B cell (primary cell): Measurements from ENCODE around the gene CABCOCO1. TPM values are rescaled to one million over a fixed set of nuclear protein-coding genes. Genes with fewer than 3 reads are reported as not detected.

Experiments used
- ATAC-seq: fragments of 200-7000 bp; cut with Tn5 transposase; one replicate; pipeline ENCODE4 v1.10.0; 2021; ENCODE audit warnings: low read depth, mild to moderate bottlenecking, moderate number of reproducible peaks, moderate library complexity
- CTCF ChIA-PET: fragments of 350-600 bp; sonication (Branson Sonifier 250); formaldehyde crosslinking; loops from one replicate; lab custom pipeline; 2021; ENCODE audit warnings: antibody characterized with exemption, inconsistent platforms; lab: Charles Lee
- POLR2A ChIA-PET: fragments of 350-600 bp; sonication (Branson Sonifier 250); formaldehyde crosslinking; loops from one replicate; lab custom pipeline; 2021; ENCODE audit warnings: antibody characterized with exemption; lab: Charles Lee
- DNase-seq: peaks from one replicate; pipeline ENCODE4 v3.0.0; 2013
- H2AFZ ChIP-seq: 2 replicates; pipeline ENCODE4 v1.6.1; 2012; ENCODE audit warnings: mild to moderate bottlenecking, low read depth, low read length; ENCODE audit not compliant: insufficient read depth, poor library complexity, severe bottlenecking
- H3K27ac ChIP-seq, 2 donors: 1 replicate in 1 of 2; 2 replicates in 1 of 2; pipeline ENCODE4 v1.5.1; 2012 to 2013; ENCODE audit warnings: low read length in 2 of 2, mild to moderate bottlenecking in 2 of 2, moderate library complexity in 1 of 2
- H3K27me3 ChIP-seq, 4 experiments: fragments of 200-600 bp in 1 of 4; sonication (generic) in 1 of 4; replicated peaks in 1 of 4; 1 replicate in 2 of 4; 2 replicates in 2 of 4; pipeline versions ENCODE4 v1.6.1 to v1.7.0; 2013 to 2016; ENCODE audit warnings: low read length in 3 of 4, mild to moderate bottlenecking in 2 of 4, mixed read lengths in 1 of 4, moderate library complexity in 1 of 4; ENCODE audit not compliant: insufficient read depth in 4 of 4, control insufficient read depth in 3 of 4; ENCODE audit errors: control extremely low read depth in 1 of 4
- H3K36me3 ChIP-seq, 2 experiments: replicated peaks in 1 of 2; 1 replicate in 1 of 2; 2 replicates in 1 of 2; pipeline versions ENCODE4 v1.6.1 to v1.7.1; 2013; ENCODE audit warnings: low read length in 1 of 2; ENCODE audit not compliant: insufficient read depth in 2 of 2, control insufficient read depth in 1 of 2; ENCODE audit errors: control extremely low read depth in 1 of 2, extremely low read depth in 1 of 2
- H3K4me1 ChIP-seq, 2 donors: fragments of 200-600 bp in 1 of 2; sonication (generic) in 1 of 2; 1 replicate in 1 of 2; 2 replicates in 1 of 2; pipeline versions ENCODE4 v1.5.1 to v1.6.1; 2013 to 2017; ENCODE audit warnings: low read length in 2 of 2; ENCODE audit not compliant: control insufficient read depth in 2 of 2, insufficient read depth in 2 of 2
- H3K4me2 ChIP-seq: replicated peaks from 2 replicates; pipeline ENCODE3; 2012; ENCODE audit warnings: mild to moderate bottlenecking, low read depth, low read length; ENCODE audit not compliant: poor library complexity, severe bottlenecking
- H3K4me3 ChIP-seq, 5 experiments: fragments of 200-600 bp in 1 of 5; sonication (generic) in 1 of 5; 1 replicate in 3 of 5; 2 replicates in 2 of 5; pipeline versions ENCODE4 v1.5.1 to v1.7.0; 2011 to 2016; ENCODE audit warnings: low read length in 4 of 5, mild to moderate bottlenecking in 4 of 5, low read depth in 2 of 5, control low read depth in 1 of 5, moderate library complexity in 1 of 5; ENCODE audit not compliant: insufficient read depth in 1 of 5; ENCODE audit errors: control extremely low read depth in 1 of 5, extremely low read depth in 1 of 5
- H3K79me2 ChIP-seq: fragments of 200-600 bp; sonication (generic); one replicate; pipeline ENCODE4 v1.6.0; 2016; ENCODE audit warnings: low read length; ENCODE audit not compliant: control insufficient read depth, insufficient read depth
- H3K9ac ChIP-seq: fragments of 200-600 bp; sonication (generic); 2 replicates; pipeline ENCODE4 v1.6.1; 2017; ENCODE audit warnings: mild to moderate bottlenecking, low read length, moderate library complexity
- H3K9me3 ChIP-seq, 3 donors: one replicate each; pipeline versions ENCODE4 v1.6.1 to v1.7.1; 2013; ENCODE audit warnings: low read length in 2 of 3; ENCODE audit not compliant: control insufficient read depth in 2 of 3, insufficient read depth in 1 of 3; ENCODE audit errors: control extremely low read depth in 1 of 3
- H4K20me1 ChIP-seq: 2 replicates; pipeline ENCODE4 v1.6.0; 2012; ENCODE audit warnings: mild to moderate bottlenecking, low read length; ENCODE audit not compliant: insufficient read depth, control insufficient read depth, poor library complexity, severe bottlenecking
- H3K27ac Mint-ChIP-seq: one replicate; pipeline ENCODE4 v1.8.0; 2021; ENCODE audit warnings: mixed read lengths
- H3K27me3 Mint-ChIP-seq: one replicate; pipeline ENCODE4 v1.8.0; 2021; ENCODE audit warnings: mixed read lengths
- H3K4me1 Mint-ChIP-seq: one replicate; pipeline ENCODE4 v1.8.0; 2021; ENCODE audit warnings: mixed read lengths
- H3K4me3 Mint-ChIP-seq: one replicate; pipeline ENCODE4 v1.8.0; 2021; ENCODE audit warnings: mixed read lengths
- H3K9me3 Mint-ChIP-seq: one replicate; pipeline ENCODE4 v1.8.0; 2022; ENCODE audit warnings: mixed read lengths; ENCODE audit not compliant: insufficient read depth
- CTCF ChIP-seq: fragments of 200-600 bp; IDR thresholded peaks from one replicate; pipeline ENCODE4 v1.8.0; 2022; ENCODE audit warnings: antibody characterized with exemption, mild to moderate bottlenecking
- EZH2 ChIP-seq: IDR thresholded peaks from 2 replicates; pipeline ENCODE4 v1.6.1; 2012; ENCODE audit warnings: borderline replicate concordance, low read depth, mild to moderate bottlenecking, moderate library complexity, low read length; ENCODE audit not compliant: insufficient read depth, poor library complexity, severe bottlenecking
- WGBS: methylation state at CpG from one replicate; pipeline ENCODE4 v1.1.5; 2013; ENCODE audit warnings: missing lambda C conversion rate; ENCODE audit not compliant: insufficient coverage; 5-methylcytosine and 5-hydroxymethylcytosine counted together
- intact Hi-C: fragments of 100-400 bp; cut with micrococcal nuclease; formaldehyde crosslinking; loops from one replicate; pipeline ENCODE4 v1.10.0; 2022
- polyA plus RNA-seq: library from polyadenylated mRNA; depleted of rRNA; stranded (reverse); fragments of >200 nt; gene quantifications from 2 replicates; pipeline ENCODE4 v1.2.3, GENCODE V29; 2012
- total RNA-seq, 2 donors: library from RNA; stranded (reverse); fragments of 120-200 nt in 1 of 2; gene quantifications; 1 replicate in 1 of 2; 2 replicates in 1 of 2; pipeline versions ENCODE4 v1.2.3 to v1.2.4, GENCODE V29; 2013 to 2022

Gene CABCOCO1
- total and polyA plus RNA-seq, 2 donors (not counting 1 experiment from before 2014, with no cell fraction given) = not detected

GRCh38 chr10:61702584-61702983, 39.9 kb downstream of the CABCOCO1 start:
- no peak overlapping the region for H3K27ac Mint-ChIP-seq
- Histone ChIP-seq H4K20me1 (no peaks in the 10 kb centered on the region), H3K27me3 (no peaks in the 10 kb centered on the region), H3K27ac (no peak overlapping the region), H3K4me2 (no peak overlapping the region), H3K4me1 (no peaks in the 10 kb centered on the region), H2AFZ (no peak overlapping the region), H3K9ac (no peak overlapping the region), H3K36me3 (no peaks in the 10 kb centered on the region), H3K4me3 (no peak overlapping the region), H3K9me3 (no peaks in the 10 kb centered on the region), H3K79me2 (no peaks in the 10 kb centered on the region)
- ATAC-seq = no peak
- no peak for DNase-seq
- intact Hi-C loops = no loop called here
- no peak for TF ChIP-seq CTCF
- no peak for TF ChIP-seq EZH2
- H3K4me1 Mint-ChIP-seq = no peaks in the 10 kb centered on the region
- ChIA-PET POLR2A (no interaction called here), CTCF (no interaction called here)
- H3K4me3 Mint-ChIP-seq = no peak overlapping the region
- WGBS = no CpG with 5 or more reads among the region's 2 CpGs
- no peaks in the 10 kb centered on the region for H3K9me3 Mint-ChIP-seq
- peaks cover 8% of the 10 kb centered on the region for H3K27me3 Mint-ChIP-seq

- H3K9me3 ChIP-seq = no peaks in the 10 kb centered on the region
- H4K20me1 ChIP-seq = no peaks in the 10 kb centered on the region
- H3K27me3 ChIP-seq = no peaks in the 10 kb centered on the region
- H2AFZ ChIP-seq = no peak overlapping the region
- no peak overlapping the region for H3K27ac ChIP-seq
- no peak for DNase-seq
- H3K4me1 ChIP-seq = no peaks in the 10 kb centered on the region
- TF ChIP-seq EZH2 (no peak), CTCF (no peak)
- 100% methylated on average over 1 of the region's 1 CpG for WGBS
- no peak overlapping the region for H3K4me3 ChIP-seq
- H3K4me3 Mint-ChIP-seq = no peak overlapping the region
- intact Hi-C loops = no loop called here
- no peaks in the 10 kb centered on the region for H3K9me3 Mint-ChIP-seq
- no peaks in the 10 kb centered on the region for H3K36me3 ChIP-seq
- ChIA-PET CTCF (no interaction called here), POLR2A (no interaction called here)
- H3K9ac ChIP-seq = no peak overlapping the region
- no peaks in the 10 kb centered on the region for H3K4me1 Mint-ChIP-seq
- ATAC-seq = no peak
- H3K79me2 ChIP-seq = no peaks in the 10 kb centered on the region
- H3K4me2 ChIP-seq = no peak overlapping the region
- no peak overlapping the region for H3K27ac Mint-ChIP-seq
- H3K27me3 Mint-ChIP-seq = peaks cover 4% of the 10 kb centered on the region
Measured at GRCh38 chr10:61705022-61705613, 42.4 kb downstream of the CABCOCO1 start.
